GM12801 (cell line): ENCODE measurements around the gene AFF2.

ENCODE experiments used
- CTCF ChIP-seq: IDR thresholded peaks from one replicate; pipeline ENCODE4 v1.5.1; 2011; ENCODE audit warnings: control low read depth; ENCODE audit not compliant: insufficient read length; ENCODE audit errors: extremely low read depth

The AFF2 gene

DNA sequence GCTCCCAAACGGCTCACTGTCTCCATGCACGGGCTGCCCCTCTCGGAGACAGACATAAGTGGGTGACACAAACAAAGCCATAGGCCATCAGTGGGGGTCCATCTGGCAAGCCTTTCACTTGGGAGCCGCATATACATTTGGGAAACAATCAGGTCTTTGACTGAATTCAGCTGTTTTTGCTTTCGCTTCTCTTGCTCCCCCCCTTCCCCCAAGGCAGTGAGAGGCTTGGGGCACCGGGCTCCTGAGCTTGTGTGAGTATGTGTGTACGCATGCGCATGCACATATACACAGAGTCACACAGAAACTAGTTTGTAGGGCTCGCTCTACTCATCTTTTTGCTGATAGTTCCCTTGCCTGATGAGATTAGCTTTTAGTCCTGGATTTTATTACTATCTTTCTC lies 284.4 kb downstream of the AFF2 start:
- no peak for TF ChIP-seq CTCF

GRCh38 chrX:148785256-148785655 lies 284.8 kb downstream of the AFF2 start:
- TF ChIP-seq CTCF = no peak

GRCh38 chrX:148788449-148788848 lies 288.0 kb downstream of the AFF2 start:
- no peak for TF ChIP-seq CTCF

DNA sequence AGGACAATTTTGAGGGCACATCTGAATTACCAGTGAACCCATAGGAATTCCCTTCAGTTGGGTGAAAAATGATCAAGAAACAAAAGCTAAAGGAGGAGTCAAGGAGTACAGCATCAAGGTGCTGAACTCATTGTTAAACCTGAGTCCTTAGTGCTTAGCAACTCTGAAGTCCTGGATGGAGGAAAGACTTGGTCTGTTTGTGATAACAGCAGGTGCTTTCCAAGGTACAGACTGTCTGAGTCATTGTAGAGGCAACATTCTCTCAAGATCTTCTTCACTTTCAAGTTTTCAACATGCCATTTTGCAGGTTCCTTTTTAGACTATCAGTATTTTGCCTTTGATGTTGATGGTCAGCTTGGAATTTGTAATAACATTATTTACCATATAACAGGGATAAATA lies 293.9 kb downstream of the AFF2 start:
- TF ChIP-seq CTCF = no peak

DNA sequence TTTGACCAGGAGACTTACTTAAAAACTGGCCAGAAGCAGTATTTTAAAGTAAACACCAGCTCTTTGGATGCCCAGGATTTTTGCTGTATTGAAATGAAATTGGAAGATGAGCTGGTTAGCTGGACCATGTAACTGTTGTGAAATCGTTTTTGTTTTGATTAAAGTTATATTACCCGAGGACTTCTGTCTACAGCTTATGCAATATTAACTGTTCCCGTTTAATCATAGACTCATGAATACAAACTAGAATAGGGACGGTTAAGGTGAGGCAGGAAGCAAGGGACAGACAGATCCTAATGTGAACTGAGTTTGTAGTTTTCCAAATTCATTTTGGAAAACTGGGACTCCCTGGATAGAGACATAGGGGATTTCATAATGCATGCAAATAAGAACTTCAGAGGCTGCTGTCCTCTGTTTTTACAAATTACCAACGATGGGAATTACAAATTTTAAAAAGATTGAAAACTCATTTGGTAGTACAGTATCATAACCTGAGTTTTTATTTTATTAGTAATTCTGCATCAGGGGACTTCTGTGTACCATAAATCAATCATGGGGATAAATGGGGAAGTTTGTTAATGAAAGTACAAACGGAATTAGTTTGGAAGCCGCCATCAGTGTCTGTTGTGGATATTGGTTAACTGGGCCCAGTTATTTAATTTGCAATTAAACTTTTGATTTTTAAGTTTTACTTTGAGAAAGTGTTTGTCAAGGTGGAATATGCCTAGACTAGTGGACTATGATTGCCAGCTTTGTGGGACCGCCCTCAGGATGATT lies 304.4 kb downstream of the AFF2 start:
- TF ChIP-seq CTCF = no peak

- no peak for TF ChIP-seq CTCF
Observed at GRCh38 chrX:148806145-148806870, 305.9 kb downstream of the AFF2 start.

DNA sequence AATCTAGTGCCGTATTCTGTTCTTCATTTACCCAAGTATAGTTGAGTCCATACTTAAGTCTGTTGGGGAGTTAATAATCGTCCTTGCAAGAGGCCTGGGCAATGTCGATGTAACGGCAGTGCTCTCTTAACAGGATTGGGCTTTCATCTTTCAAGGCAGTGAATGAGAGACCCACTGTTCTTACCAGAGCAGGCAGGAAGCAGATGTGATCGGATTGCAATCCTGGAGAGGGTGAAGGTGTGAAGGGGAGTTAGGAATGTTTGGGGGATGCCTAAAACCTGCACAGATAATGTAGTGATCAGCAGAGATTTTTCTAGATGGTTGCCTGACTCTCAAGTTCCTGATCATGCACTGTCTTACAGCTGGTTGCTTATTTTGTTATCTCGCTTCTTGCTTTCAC lies 308.4 kb downstream of the AFF2 start:
- no peak for TF ChIP-seq CTCF
